ENCODE results near the gene CST7. TPM values are rescaled to one million over a fixed set of nuclear protein-coding genes. Genes with fewer than 3 reads are reported as not detected.

The CST7 gene
- total and polyA plus RNA-seq, 10 of the 15 experiments (the other 5 are each of a cell fraction or from before 2014, with no cell fraction given): 0.69 TPM; not detected in 9

GRCh38 chr20:24992487-24993205 is 43.6 kb downstream of the CST7 start, which contains the start of gene APMAP (continued):
- TF ChIP-seq RFX5 (IDR thresholded peaks at IDR 0.05; ENCODE audit: low read depth, low read length) (peak; percentile 46; the same call in 1 of the 2 replicates), ZNF622 (IDR thresholded peaks at IDR 0.05) (no peak), EZH2 (IDR thresholded peaks at IDR 0.05; ENCODE audit: borderline replicate concordance, control insufficient read depth, low read depth, low read length) (no peak), CREB1 (IDR thresholded peaks at IDR 0.05; ENCODE audit: low read depth) (peak; percentile 96), NFYA (IDR thresholded peaks at IDR 0.05; ENCODE audit: borderline replicate concordance, low read depth, low read length) (no peak), FOXK2 (IDR thresholded peaks at IDR 0.05) (peak; percentile 28; the same call in 1 of the 2 replicates), LARP7 (IDR thresholded peaks at IDR 0.05) (peak; percentile 41; the same call in 1 of the 2 replicates), SMAD5 (IDR thresholded peaks at IDR 0.05; ENCODE audit: low read depth) (peak; percentile 85), CBX3 (IDR thresholded peaks at IDR 0.05; ENCODE audit: borderline replicate concordance, low read depth) (no peak), ZNF384 (IDR thresholded peaks at IDR 0.05; ENCODE audit: borderline replicate concordance, low read depth, low read length) (no peak), SPI1 (IDR thresholded peaks at IDR 0.05; ENCODE audit: borderline replicate concordance, insufficient read depth, low read depth, low read length) (no peak), SMC3 (IDR thresholded peaks at IDR 0.05; ENCODE audit: borderline replicate concordance, low read length) (no peak), ZNF592 (IDR thresholded peaks at IDR 0.05) (no peak), RAD51 (IDR thresholded peaks at IDR 0.05) (no peak), GATAD2B (conservative IDR thresholded peaks at IDR 0.05; ENCODE audit: low read depth) (0 out of 2 replicates have a peak, but pooled peaks have one; percentile 78), IKZF2 (IDR thresholded peaks at IDR 0.05) (peak; percentile 28 to 30; a peak in 2 of 4 replicates), DPF2 (IDR thresholded peaks at IDR 0.05) (peak; percentile 50; the same call in 1 of the 2 replicates), FOS (IDR thresholded peaks at IDR 0.05; ENCODE audit: borderline replicate concordance, extremely low read depth, insufficient read length) (no peak), PKNOX1 (IDR thresholded peaks at IDR 0.05) (peak; percentile 52; the same call in 1 of the 2 replicates), ZBTB40 (IDR thresholded peaks at IDR 0.05; ENCODE audit: borderline replicate concordance) (peak; percentile 91), PML (IDR thresholded peaks at IDR 0.05; ENCODE audit: low read length) (peak; percentile 95; the same call in 1 of the 2 replicates), NBN (IDR thresholded peaks at IDR 0.05) (peak; percentile 74), ASH2L (IDR thresholded peaks at IDR 0.05; ENCODE audit: borderline replicate concordance, low read depth) (no peak)
